NCI-H1092 treated with DMSO at 0.1 percent for 48 hours (cell line): ENCODE data around the gene C8G.

ENCODE experiments used
- DNase-seq: peaks from one replicate; lab custom pipeline; 2025; lab: John Stamatoyannopoulos, UW

The C8G gene

GRCh38 chr9:136983167-136983566, 38.1 kb downstream of the C8G start:
- DNase-seq = no peak

GRCh38 chr9:136983656-136984314, 38.7 kb downstream of the C8G start:
- DNase-seq = no peak

DNA sequence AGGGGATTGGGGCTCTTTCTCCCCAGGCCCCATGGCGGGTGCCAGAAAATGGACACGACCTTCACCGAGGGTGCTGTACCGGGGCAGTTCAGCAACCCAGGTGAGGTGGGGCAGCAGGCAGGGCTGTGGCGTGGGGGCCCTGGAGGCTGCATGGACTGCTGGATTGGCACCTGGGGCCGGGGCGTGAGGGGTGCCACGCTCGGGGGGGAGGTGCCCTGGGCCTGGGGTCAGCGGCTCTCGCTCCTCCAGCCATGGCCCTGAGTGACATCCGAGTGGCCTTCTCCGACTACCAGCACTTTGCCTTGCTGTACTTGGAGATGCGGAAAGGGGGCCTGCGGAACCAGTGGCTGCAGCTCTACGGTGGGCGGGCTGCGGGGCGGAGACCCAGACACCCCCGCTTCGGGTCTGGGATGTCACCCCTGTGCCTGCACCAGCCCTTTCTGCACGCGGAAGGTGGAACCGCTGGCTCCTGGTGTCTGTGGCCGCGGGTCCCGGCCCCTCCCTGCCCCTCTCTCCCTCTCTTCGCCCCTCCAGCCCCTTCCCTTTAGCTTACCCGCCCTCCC, 39.5 kb downstream of the C8G start:
- no peak for DNase-seq

GRCh38 chr9:136985027-136985602, 40.1 kb downstream of the C8G start:
- no peak for DNase-seq

- DNase-seq = no peak
Measured at GRCh38 chr9:136985853-136986252, 40.8 kb downstream of the C8G start.

- DNase-seq = no peak
Measured at GRCh38 chr9:136988872-136989271, 43.8 kb downstream of the C8G start.

DNA sequence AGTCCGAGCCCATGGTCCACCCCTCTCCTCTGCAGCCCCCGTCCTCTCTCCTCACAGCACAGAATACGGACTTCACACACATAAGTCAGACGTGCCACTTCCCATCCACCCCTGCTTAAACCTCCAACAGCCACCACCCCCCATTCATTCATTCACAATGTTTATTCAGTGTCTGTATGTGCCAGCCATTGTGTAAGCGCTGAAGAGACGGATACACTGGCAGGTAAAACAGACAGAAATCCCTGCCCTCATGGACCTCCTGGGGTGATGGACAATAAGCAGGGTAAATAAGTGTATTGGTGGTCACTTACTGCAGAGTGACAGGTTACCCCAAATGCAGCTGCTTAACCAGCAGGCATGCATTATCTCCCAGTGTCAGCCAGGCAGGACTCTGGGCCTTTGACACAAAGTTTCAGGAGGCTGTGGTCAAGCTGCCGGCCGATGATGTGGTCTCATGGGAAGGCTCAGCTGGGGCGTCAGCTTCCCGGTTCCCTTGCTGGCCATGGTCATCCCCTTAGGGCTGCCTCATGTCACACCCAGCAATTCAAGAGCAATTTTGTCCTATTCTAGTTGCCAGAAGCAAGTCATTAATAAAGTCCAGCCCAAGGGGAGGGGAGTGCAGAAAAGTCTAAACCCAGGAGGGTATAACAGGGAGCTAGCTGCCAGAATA, 45.3 kb downstream of the C8G start:
- DNase-seq = no peak

DNA sequence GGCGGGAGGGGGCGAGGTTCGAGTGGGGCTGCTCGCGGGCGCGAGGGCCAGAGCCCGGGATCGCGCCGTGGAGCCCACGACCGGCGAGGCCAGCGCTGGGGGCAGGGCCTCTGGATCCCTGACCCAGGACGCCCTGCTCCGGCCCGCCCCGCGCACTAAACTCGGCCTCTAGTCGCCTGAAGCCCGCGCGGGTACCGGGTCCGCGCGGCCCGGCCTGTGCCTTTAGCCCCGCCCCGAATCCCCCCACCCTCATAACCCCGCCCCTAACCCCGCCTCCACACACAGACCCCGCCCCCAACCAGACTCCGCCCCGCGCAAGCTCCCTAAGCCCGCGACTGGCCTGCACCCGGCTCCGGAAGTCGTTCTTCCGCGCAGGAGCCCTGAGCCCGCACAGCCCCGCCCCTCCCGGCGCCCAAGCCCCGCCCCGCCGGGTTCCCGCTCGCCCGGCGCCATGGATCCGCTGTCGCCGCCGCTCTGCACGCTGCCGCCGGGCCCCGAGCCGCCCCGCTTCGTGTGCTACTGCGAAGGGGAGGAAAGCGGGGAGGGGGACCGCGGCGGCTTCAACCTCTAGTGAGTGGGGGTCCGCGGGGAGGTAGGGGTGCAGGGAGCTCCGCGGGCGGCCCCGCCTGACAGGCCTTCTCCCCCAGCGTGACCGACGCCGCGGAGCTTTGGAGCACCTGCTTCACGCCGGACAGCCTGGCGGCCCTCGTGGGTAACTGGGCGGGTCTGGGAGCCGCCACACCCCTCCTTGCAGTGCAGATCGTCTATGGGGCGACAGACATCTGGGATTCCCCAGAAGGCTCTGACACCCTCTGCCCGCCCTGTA, 47.2 kb downstream of the C8G start, which contains the start of gene PAXX:
Gene PAXX (plus strand): TSS at position 430 of the 826 bp plus-strand sequence. CDS start 22 bp downstream, at position 452.
- peak; percentile 79 for DNase-seq

DNA sequence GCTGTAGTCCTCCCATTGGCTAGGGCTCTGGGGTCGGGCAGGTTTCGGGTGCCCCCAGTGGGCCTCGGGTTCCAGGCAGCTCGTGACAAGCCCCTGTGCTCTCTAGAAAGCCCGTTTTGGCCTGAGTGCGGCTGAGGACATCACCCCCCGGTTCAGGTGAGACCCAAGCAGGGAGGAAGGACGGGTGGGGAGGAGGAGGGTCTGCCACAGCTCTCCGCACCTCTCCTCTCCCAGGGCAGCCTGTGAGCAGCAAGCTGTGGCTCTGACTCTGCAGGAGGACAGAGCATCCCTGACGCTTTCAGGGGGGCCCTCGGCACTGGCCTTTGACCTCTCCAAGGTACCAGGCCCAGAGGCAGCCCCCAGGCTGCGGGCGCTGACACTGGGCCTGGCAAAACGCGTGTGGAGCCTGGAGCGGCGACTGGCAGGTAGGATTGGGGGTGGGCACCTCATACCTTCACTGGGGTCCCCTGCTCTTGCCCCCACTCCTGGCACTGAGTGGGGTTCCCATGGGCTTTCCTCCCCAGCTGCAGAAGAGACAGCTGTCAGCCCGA, 47.9 kb downstream of the C8G start:
- no peak for DNase-seq

GRCh38 chr9:136994180-136994887, 49.3 kb downstream of the C8G start:
- DNase-seq = no peak

DNA sequence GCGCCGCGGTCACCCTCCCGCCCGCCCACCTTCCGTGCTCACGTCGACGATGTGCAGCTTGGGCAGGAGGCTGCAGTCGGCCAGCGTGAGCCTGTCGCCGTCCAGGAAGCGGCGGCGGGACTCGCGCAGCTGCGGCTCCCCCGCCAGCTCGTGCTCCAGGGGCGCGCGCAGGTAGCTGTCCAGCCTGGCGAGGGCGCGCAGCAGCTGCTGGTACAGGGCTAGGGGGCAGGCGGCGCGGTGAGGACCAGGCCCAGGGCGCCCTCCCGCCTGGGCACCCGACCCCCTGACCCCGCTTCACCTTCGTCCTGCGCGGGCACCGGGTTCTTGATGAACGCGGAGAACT, 49.8 kb downstream of the C8G start:
- no peak for DNase-seq

GRCh38 chr9:136995362-136995761, 50.3 kb downstream of the C8G start:
- no peak for DNase-seq

GRCh38 chr9:136995772-136996311, 50.8 kb downstream of the C8G start:
- DNase-seq = peak; percentile 22
